Cortex of kidney (tissue), 1 donor: ENCODE data around the gene HSPG2.

ENCODE experiments used
- DNase-seq: peaks from one replicate; lab custom pipeline; 2025; lab: John Stamatoyannopoulos, UW

Gene HSPG2

GRCh38 chr1:21879928-21880618, 57.0 kb downstream of the HSPG2 start:
- no peak for DNase-seq

- DNase-seq = no peak
These were observed 58.2 kb downstream of the HSPG2 start for GRCh38 chr1:21878840-21879478.

- no peak for DNase-seq
These were observed 58.9 kb downstream of the HSPG2 start for GRCh38 chr1:21878009-21878773.

- no peak for DNase-seq
These were observed 60.8 kb downstream of the HSPG2 start for GRCh38 chr1:21876267-21876666.

GRCh38 chr1:21875621-21876063, 61.5 kb downstream of the HSPG2 start:
- DNase-seq = no peak

GRCh38 chr1:21874778-21875547, 62.1 kb downstream of the HSPG2 start:
- DNase-seq = no peak

GRCh38 chr1:21874328-21874727, 62.8 kb downstream of the HSPG2 start:
- DNase-seq = no peak

- no peak for DNase-seq
These were observed 63.3 kb downstream of the HSPG2 start for GRCh38 chr1:21873761-21874160.

- DNase-seq = no peak
These were observed 63.9 kb downstream of the HSPG2 start for GRCh38 chr1:21873174-21873573.

- DNase-seq = no peak
These were observed 64.5 kb downstream of the HSPG2 start for GRCh38 chr1:21872445-21873079.

GRCh38 chr1:21871943-21872342, 65.2 kb downstream of the HSPG2 start:
- no peak for DNase-seq

GRCh38 chr1:21870611-21871010, 66.5 kb downstream of the HSPG2 start:
- no peak for DNase-seq

GRCh38 chr1:21869620-21870121, 67.4 kb downstream of the HSPG2 start:
- DNase-seq = no peak

- no peak for DNase-seq
These were observed 68.1 kb downstream of the HSPG2 start for GRCh38 chr1:21868941-21869454.

- no peak for DNase-seq
These were observed 68.6 kb downstream of the HSPG2 start for GRCh38 chr1:21868482-21868881.

- no peak for DNase-seq
These were observed 69.6 kb downstream of the HSPG2 start for GRCh38 chr1:21867451-21867996.

- DNase-seq = no peak
These were observed 70.4 kb downstream of the HSPG2 start for GRCh38 chr1:21866707-21867043.

GRCh38 chr1:21865943-21866706, 71.0 kb downstream of the HSPG2 start:
- DNase-seq = no peak

GRCh38 chr1:21865609-21865942, 71.5 kb downstream of the HSPG2 start:
- DNase-seq = no peak

- DNase-seq = no peak
These were observed 72.4 kb downstream of the HSPG2 start for GRCh38 chr1:21864730-21865129.
